ENCODE measurements around the gene ACVR1B. TPM values are rescaled to one million over a fixed set of nuclear protein-coding genes. Genes with fewer than 3 reads are reported as not detected.
A peak's percentile ranks its signal among the peaks of the same experiment; 100 is the strongest.

Gene ACVR1B
- total RNA-seq, 1 experiment from 2014 or later = 14.1 TPM

GRCh38 chr12:51980051-51980808 lies 28.7 kb downstream of the ACVR1B start:
- Histone ChIP-seq H3K36me3 (replicated peaks; ENCODE audit: control insufficient read depth, insufficient read depth, low read length) (peaks cover 9% of the 10 kb centered on the region), H3K27me3 (ENCODE audit: control insufficient read depth, insufficient read depth, low read length) (no peaks in the 10 kb centered on the region), H3K4me3 (ENCODE audit: insufficient read depth, low read depth, low read length) (no peak overlapping the region)
- peak; percentile 90 for DNase-seq

GRCh38 chr12:51980809-51981127 lies 29.3 kb downstream of the ACVR1B start:
- no peak for DNase-seq
- H3K36me3 ChIP-seq (replicated peaks; ENCODE audit: control insufficient read depth, insufficient read depth, low read length) = peaks cover 14% of the 10 kb centered on the region
- no peak overlapping the region for H3K4me3 ChIP-seq (ENCODE audit: insufficient read depth, low read depth, low read length)
- H3K27me3 ChIP-seq (ENCODE audit: control insufficient read depth, insufficient read depth, low read length) = no peaks in the 10 kb centered on the region

DNA sequence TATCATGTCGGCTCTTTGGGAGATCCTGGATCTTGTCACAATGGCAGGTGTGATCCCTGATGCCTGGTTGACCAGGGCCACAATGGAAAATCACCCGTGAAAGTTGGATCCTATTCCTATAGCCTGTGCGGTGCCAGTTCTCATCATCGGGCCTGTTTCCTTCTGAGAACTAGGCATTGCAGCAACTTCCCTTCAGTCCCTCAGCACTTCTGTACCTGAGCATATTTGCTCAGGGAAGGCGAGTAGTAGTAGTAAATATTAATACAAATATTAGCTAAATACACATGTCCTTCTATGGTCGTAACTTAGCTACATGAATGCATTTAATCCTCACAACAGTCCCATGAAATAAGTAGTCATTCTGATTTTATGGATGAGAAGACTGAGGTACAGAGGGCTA lies 33.2 kb downstream of the ACVR1B start:
- H3K36me3 ChIP-seq (replicated peaks; ENCODE audit: control insufficient read depth, insufficient read depth, low read length) = peaks cover 11% of the 10 kb centered on the region
- no peak overlapping the region for H3K4me3 ChIP-seq (ENCODE audit: insufficient read depth, low read depth, low read length)
- H3K27me3 ChIP-seq (ENCODE audit: control insufficient read depth, insufficient read depth, low read length) = no peaks in the 10 kb centered on the region
- DNase-seq = no peak

- H3K36me3 ChIP-seq (replicated peaks; ENCODE audit: control insufficient read depth, insufficient read depth, low read length) = peaks cover 11% of the 10 kb centered on the region
- no peak for DNase-seq
These were observed 33.8 kb downstream of the ACVR1B start for GRCh38 chr12:51985154-51985835.

GRCh38 chr12:51986834-51987233 lies 35.3 kb downstream of the ACVR1B start:
- H3K27me3 ChIP-seq (ENCODE audit: control insufficient read depth, insufficient read depth, low read length) = no peaks in the 10 kb centered on the region
- no peak for DNase-seq
- no peak overlapping the region for H3K4me3 ChIP-seq (ENCODE audit: insufficient read depth, low read depth, low read length)
- peaks cover 10% of the 10 kb centered on the region for H3K36me3 ChIP-seq (replicated peaks; ENCODE audit: control insufficient read depth, insufficient read depth, low read length)

More at GRCh38 chr12:51985154-51985835, 33.8 kb downstream of the ACVR1B start:
- no peak overlapping the region for H3K4me3 ChIP-seq (ENCODE audit: insufficient read depth, low read depth, low read length)
- no peaks in the 10 kb centered on the region for H3K27me3 ChIP-seq (ENCODE audit: control insufficient read depth, insufficient read depth, low read length)

- DNase-seq = no peak
- Histone ChIP-seq H3K27me3 (ENCODE audit: control insufficient read depth, insufficient read depth, low read length) (no peaks in the 10 kb centered on the region), H3K36me3 (replicated peaks; ENCODE audit: control insufficient read depth, insufficient read depth, low read length) (peaks cover 5% of the 10 kb centered on the region), H3K4me3 (ENCODE audit: insufficient read depth, low read depth, low read length) (no peak overlapping the region)
These were observed 40.7 kb downstream of the ACVR1B start for GRCh38 chr12:51992246-51992645.

DNA sequence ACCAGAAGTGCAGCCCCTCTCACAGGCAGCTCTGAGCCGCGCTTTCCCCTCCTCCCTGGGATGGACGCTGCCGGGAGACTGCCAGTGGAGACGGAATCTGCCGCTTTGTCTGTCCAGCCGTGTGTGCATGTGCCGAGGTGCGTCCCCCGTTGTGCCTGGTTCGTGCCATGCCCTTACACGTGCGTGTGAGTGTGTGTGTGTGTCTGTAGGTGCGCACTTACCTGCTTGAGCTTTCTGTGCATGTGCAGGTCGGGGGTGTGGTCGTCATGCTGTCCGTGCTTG lies 43.0 kb downstream of the ACVR1B start:
- Histone ChIP-seq H3K36me3 (replicated peaks; ENCODE audit: control insufficient read depth, insufficient read depth, low read length) (peaks cover 6% of the 10 kb centered on the region), H3K27me3 (ENCODE audit: control insufficient read depth, insufficient read depth, low read length) (no peaks in the 10 kb centered on the region), H3K4me3 (ENCODE audit: insufficient read depth, low read depth, low read length) (no peak overlapping the region)
- no peak for DNase-seq

GRCh38 chr12:51994959-51995358 lies 43.5 kb downstream of the ACVR1B start:
- H3K4me3 ChIP-seq (ENCODE audit: insufficient read depth, low read depth, low read length) = no peak overlapping the region
- peaks cover 6% of the 10 kb centered on the region for H3K36me3 ChIP-seq (replicated peaks; ENCODE audit: control insufficient read depth, insufficient read depth, low read length)
- H3K27me3 ChIP-seq (ENCODE audit: control insufficient read depth, insufficient read depth, low read length) = no peaks in the 10 kb centered on the region
- DNase-seq = no peak

- Histone ChIP-seq H3K36me3 (replicated peaks; ENCODE audit: control insufficient read depth, insufficient read depth, low read length) (peaks cover 4% of the 10 kb centered on the region), H3K4me3 (ENCODE audit: insufficient read depth, low read depth, low read length) (no peak overlapping the region), H3K27me3 (ENCODE audit: control insufficient read depth, insufficient read depth, low read length) (no peaks in the 10 kb centered on the region)
- DNase-seq = no peak
These were observed 45.6 kb downstream of the ACVR1B start for GRCh38 chr12:51997136-51997535.

- H3K36me3 ChIP-seq (replicated peaks; ENCODE audit: control insufficient read depth, insufficient read depth, low read length) = peaks cover under 1% of the 10 kb centered on the region; the same call in 1 of the 2 replicates
- DNase-seq = no peak
- H3K27me3 ChIP-seq (ENCODE audit: control insufficient read depth, insufficient read depth, low read length) = peaks cover 33% of the 10 kb centered on the region
- H3K4me3 ChIP-seq (ENCODE audit: insufficient read depth, low read depth, low read length) = no peak overlapping the region
These were observed 51.6 kb downstream of the ACVR1B start for GRCh38 chr12:52003016-52003550.

- H3K36me3 ChIP-seq (replicated peaks; ENCODE audit: control insufficient read depth, insufficient read depth, low read length) = no peaks in the 10 kb centered on the region
- H3K27me3 ChIP-seq (ENCODE audit: control insufficient read depth, insufficient read depth, low read length) = peaks cover 38% of the 10 kb centered on the region
- no peak for DNase-seq
- H3K4me3 ChIP-seq (ENCODE audit: insufficient read depth, low read depth, low read length) = no peak overlapping the region
These were observed 52.1 kb downstream of the ACVR1B start for GRCh38 chr12:52003591-52003990.

DNA sequence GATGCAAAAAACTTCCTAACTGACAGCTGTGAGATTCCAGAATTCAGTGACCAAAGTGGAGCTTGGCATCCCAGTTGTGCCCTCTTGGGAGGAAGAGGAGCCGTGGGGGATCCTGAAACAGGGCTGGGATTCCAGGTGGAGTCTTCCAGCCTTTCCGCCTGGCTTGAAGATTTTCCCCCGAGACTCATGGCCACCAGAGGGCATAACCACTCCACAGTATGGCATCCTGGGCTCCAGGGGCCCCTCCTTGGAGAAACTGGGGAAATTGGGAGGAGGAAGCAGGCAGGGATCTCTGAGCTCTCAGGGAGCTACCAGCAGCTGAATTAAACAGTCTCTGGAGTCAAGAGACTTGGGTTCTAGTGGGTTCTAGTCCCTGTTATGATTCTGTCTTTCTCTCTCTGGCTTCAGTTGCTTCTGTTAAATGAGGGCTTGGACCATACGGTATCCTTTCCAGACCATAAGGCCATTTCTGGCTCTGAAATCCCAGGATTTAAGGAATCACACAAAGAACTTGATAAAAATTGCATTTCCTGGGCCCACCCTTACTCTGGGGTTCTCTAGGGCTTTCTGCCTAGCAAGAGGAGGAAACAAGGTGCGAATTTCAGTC lies 52.6 kb downstream of the ACVR1B start:
- Histone ChIP-seq H3K27me3 (ENCODE audit: control insufficient read depth, insufficient read depth, low read length) (peaks cover 44% of the 10 kb centered on the region), H3K36me3 (replicated peaks; ENCODE audit: control insufficient read depth, insufficient read depth, low read length) (no peaks in the 10 kb centered on the region), H3K4me3 (ENCODE audit: insufficient read depth, low read depth, low read length) (no peak overlapping the region)
- peak; percentile 90 for DNase-seq

GRCh38 chr12:52005218-52005902 lies 53.9 kb downstream of the ACVR1B start:
- H3K27me3 ChIP-seq (ENCODE audit: control insufficient read depth, insufficient read depth, low read length) = peaks cover 46% of the 10 kb centered on the region
- no peaks in the 10 kb centered on the region for H3K36me3 ChIP-seq (replicated peaks; ENCODE audit: control insufficient read depth, insufficient read depth, low read length)
- H3K4me3 ChIP-seq (ENCODE audit: insufficient read depth, low read depth, low read length) = no peak overlapping the region
- no peak for DNase-seq

- H3K4me3 ChIP-seq (ENCODE audit: insufficient read depth, low read depth, low read length) = peak overlapping the region; percentile 51
- peaks cover 46% of the 10 kb centered on the region for H3K27me3 ChIP-seq (ENCODE audit: control insufficient read depth, insufficient read depth, low read length)
- H3K36me3 ChIP-seq (replicated peaks; ENCODE audit: control insufficient read depth, insufficient read depth, low read length) = no peaks in the 10 kb centered on the region
- DNase-seq = peak; percentile 88
These were observed 54.6 kb downstream of the ACVR1B start for GRCh38 chr12:52005903-52006703.
